DND-41 (cell line): Measurements from ENCODE around the gene EFCAB9.

Source experiments
- CTCF ChIP-seq: IDR thresholded peaks from 2 replicates; pipeline ENCODE4 v1.5.1; 2012; ENCODE audit warnings: borderline replicate concordance, low read length, moderate library complexity, mild to moderate bottlenecking; ENCODE audit not compliant: poor library complexity, severe bottlenecking; ENCODE audit errors: extremely low read depth
- EZH2 ChIP-seq: IDR thresholded peaks from 3 replicates; pipeline ENCODE4 v1.6.1; 2012; ENCODE audit warnings: borderline replicate concordance, low read depth, mild to moderate bottlenecking, moderate library complexity, low read length, inconsistent platforms; ENCODE audit not compliant: severe bottlenecking

GRCh38 chr5:172145870-172146747 is 47.9 kb upstream of the EFCAB9 start:
- TF ChIP-seq CTCF = no peak
- TF ChIP-seq EZH2 = no peak
